NOMO-1 treated with DMSO at 0.1 percent for 48 hours (cell line): ENCODE data around the gene MITF.

Experiments used
- DNase-seq: peaks from one replicate; lab custom pipeline; 2025; ENCODE audit not compliant: unreplicated experiment; lab: John Stamatoyannopoulos, UW

The MITF gene

DNA sequence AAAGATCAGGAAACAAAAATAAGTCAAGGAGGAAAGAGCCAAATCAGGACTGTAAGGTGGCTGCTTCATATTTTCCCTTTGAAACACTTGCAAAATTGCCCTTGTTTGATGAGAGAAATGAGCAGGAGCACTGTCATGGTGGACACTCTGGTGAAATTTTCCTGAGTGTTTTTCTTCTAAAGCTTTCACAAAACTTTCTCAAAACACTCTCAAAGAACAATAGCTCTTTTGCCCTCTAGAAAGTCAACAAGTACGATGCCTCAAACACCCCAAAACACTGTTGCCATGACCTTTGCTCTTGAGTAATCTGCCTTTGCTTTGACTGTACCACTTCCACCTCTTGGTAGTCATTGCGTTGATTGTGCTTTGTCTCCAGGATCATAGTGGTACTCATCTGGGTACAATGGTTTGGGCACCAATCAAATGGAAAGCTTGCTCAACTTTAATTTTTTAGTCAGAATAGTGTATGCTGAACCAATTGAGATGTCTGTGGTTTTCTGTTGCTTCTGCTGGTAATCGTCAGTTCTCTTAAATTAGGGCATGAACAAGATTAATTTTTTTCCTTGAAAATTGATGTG, 13.2 kb upstream of the MITF start:
- no peak for DNase-seq

GRCh38 chr3:69729147-69729919, 9.9 kb upstream of the MITF start:
- DNase-seq = no peak

DNA sequence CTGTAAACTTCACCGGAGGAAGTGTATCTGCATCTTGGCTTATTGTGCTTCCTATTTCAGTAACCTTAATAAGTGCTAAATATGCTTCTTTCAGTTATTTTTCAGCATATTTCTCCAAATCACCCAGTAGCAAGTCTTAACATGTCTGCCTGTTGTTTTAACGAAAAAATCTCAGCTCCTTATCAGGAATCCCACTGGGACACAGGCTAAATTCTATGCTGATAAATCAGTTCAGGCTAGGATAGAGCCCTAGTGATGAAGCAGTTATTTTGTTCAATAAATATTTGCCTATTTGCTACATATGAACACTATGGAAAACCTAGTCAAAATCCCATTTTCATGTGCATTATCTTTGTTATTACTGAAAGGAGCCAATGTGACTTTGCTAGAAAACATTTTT, 8.2 kb upstream of the MITF start:
- no peak for DNase-seq

GRCh38 chr3:69735893-69736292, 3.4 kb upstream of the MITF start:
- no peak for DNase-seq

- no peak for DNase-seq
Measured at GRCh38 chr3:69737392-69737791, 1.9 kb upstream of the MITF start.

DNA sequence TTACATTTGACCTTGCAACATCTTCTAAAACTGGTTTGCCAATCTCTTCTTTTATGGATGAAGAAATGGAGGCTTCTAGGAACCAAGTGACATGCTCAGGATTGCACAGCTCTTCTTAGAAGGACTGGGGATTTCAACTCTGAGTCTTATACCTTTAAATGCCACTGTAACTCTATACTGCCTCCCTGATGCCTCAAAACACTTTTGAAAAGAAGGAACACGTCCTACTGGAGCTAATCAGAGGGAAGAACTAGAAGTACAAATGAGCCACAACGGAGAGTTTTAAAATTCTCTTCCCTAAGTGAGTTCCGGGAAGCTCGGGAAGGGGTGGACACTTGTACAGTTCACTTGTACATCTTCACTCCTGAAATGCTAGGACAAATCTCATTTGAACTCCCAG, 949 bp upstream of the MITF start:
- peak; percentile 13 for DNase-seq

- DNase-seq = no peak
Measured at GRCh38 chr3:69738859-69739203, 433 bp upstream of the MITF start.

GRCh38 chr3:69740103-69741021, 1.1 kb downstream of the MITF start:
- DNase-seq = no peak

GRCh38 chr3:69741032-69741767, 1.9 kb downstream of the MITF start:
- no peak for DNase-seq

DNA sequence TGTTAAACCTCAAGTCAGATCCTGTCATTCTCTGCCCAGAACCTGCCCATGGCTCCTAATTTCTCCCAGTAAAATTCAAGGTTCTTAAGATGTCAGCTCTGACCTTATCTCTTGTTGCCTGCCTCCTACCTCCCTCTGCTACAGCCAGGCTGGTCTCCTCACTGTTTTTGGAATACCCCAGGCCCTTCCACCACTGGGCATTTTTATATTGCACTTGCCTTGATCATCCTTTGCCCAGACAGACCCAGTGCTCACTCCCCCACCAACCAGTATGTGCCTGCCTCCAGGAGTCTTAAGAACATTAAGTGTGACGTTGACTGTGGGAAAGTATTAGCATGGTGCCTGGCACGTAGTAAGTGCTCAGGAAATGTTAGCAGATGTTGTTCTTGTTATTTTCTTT, 3.1 kb downstream of the MITF start:
- DNase-seq = no peak

- peak; percentile 22 for DNase-seq
Measured at GRCh38 chr3:69743975-69744906, 5.0 kb downstream of the MITF start.

DNA sequence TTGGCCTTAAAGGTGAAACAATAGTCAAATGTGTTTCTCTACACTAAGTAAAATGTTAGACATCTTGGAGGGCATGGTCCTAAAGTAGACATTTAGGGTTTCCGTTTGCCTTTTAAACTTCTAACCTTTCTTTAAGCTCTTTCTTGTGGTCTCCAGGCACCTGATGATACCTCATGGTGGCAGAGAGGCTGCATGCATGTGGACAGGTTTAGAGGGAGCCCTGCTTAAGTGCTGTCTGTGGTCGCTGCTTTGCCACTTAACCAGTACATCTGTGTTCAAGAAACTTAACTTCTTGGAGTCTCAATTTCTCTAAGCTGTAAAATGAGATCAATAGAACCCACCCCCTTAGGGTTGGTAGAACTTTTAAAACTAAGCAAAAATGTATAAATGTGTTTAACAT, 6.2 kb downstream of the MITF start:
- no peak for DNase-seq

- DNase-seq = no peak
Measured at GRCh38 chr3:69746119-69746518, 6.9 kb downstream of the MITF start.

DNA sequence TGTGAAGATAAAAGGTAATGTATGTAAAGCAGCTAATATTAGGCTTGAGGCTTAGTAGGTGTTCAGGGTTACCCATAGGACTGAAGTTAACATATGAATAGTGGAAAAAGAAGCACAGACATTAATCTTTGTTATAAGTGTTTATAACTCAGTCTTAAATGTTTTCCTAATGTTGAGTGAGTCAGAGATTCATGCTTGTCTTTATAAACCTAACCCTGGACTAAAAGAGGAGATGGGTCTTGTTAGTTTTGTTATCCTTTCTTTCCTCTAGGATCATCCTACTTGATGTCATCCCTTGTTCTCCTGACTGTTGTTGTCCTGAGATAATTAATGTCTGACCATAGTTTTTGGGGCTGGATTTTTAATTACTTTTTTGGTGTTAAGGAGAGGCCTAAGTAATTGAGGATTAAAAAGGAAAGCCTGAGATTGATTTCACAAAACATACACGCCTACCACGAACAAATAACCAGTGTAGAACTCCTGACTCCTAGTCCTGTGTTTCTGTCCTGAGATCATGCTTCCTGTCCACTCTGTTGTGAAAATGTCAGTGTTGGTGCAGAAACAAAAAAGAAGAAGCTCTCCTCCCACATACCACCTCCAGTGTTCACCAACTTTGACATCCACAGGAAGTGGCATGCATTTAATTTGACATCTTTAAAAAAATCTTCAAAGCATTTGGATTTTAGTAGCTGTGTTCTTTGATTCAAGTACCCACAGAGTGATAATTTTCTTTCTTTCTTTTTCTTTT, 8.4 kb downstream of the MITF start:
- peak; percentile 56 for DNase-seq

DNA sequence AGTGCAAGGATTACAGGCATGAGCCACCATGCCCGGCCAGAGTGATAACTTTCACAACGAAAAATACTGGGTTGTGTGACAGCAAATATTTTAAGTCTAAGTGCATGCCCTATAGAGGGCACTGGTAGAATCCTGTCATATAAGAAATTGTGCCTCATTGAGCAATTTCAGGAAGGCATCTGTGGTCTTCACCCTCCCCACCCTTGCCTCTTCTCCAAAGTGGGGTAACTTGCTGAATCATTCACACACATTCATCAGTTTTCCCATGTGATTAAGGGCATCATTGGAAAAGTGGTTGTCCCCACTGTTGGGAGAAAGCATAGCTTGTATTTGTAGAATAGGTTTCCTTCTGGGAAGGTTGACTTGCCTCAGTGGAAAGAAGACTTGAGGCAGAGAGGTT, 9.2 kb downstream of the MITF start:
- peak; percentile 54 for DNase-seq

DNA sequence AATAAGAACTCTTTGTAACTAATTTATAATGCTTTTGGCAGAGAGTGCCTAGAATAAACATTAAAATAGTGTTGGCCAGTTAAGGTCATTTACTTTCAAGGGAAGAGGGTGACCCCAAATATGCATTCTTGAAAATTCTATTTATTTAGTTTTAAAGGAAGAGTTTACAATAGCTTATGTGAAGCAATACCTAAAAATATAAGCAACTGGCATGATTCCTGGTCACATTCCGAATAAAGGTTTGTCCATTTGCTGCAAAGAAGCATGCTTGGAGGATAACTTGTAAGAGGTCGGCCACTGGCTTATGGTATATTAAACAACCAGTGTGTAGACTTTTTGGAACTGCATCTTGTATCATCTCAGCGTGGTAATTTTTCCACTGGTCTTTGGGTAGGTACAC, 10.2 kb downstream of the MITF start:
- DNase-seq = no peak

DNA sequence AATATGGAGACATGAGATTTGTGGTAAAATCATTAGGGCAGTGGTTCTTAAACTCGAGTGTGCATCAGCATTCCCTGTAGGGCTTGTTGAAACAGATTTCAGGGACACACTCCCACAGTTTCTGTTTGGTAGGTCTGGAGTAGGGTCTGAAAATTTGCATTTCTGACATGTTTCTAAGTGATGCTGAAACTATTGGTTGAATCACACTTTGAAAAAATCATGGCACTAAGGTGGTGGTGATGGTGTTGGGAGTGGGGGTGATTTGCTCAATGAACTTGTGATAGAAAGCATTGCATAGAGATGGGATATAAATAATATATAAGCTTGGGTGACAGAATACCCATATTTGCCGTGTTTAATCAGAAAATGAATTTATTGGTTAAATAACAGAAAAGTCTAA, 11.3 kb downstream of the MITF start:
- DNase-seq = no peak

DNA sequence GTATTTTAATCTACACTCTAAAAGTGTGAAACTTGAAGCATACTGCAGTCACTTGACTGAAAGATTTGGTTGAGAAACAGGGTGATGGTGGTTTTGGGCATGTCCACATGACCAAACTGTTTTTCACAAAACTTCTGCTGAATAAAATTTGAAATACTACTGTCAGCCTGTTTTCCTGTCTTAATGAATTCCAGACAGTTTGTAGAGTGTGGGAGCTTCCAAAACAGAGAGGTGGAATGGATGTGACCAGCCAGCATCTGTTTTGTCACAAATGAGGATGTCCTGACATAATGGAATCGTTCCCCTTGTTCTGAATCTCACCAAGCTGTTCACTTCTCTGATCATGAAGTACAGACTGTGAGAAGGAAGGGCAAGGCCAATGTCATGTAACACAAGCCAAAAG, 11.8 kb downstream of the MITF start:
- DNase-seq = no peak

- DNase-seq = no peak
Measured at GRCh38 chr3:69752241-69752640, 13.0 kb downstream of the MITF start.
